Measurements from ENCODE around the gene PDGFC.

The PDGFC gene

DNA sequence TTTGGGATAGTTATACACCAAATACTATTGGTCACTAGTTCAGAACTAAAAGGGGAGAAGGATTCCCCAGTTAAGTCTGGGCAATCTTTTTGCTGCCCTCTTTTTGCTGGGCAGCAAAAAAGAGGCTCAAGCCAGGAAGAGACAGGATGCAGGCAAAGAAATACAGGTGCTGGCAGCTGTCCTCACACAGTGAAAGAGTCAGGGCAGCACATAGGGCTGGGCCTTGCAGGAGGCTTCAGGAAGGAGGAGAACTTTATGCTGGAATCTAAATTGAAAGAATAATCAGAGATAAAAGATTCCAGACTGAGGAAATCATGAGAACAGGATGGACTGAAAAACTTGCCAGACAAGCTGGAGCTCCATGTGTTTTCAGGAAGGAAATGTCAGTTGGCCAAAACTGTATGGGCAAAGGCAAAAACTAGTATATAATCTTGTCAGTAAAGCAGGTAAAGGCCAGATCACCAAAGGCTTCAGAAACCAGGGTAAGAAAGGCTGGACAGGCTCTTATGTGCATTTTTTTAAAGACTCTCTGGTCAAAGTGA is 46.8 kb downstream of the PDGFC start:
- no peaks in the 10 kb centered on the region for H3K9me3 ChIP-seq (ENCODE audit: insufficient read depth, low read length, severe bottlenecking)
- no peak overlapping the region for H3K27ac ChIP-seq (ENCODE audit: low read length)
- no peaks in the 10 kb centered on the region for H4K20me1 ChIP-seq (ENCODE audit: insufficient read depth, low read length)
- no peaks in the 10 kb centered on the region for H3K36me3 ChIP-seq (ENCODE audit: insufficient read depth, low read length)
- no peak overlapping the region for H3K9ac ChIP-seq (ENCODE audit: low read depth, low read length)
- ATAC-seq (ENCODE audit: insufficient read depth, low read depth) = no peak
- no peak overlapping the region for H3K4me2 ChIP-seq (ENCODE audit: insufficient read depth, low read length)
- no peak for DNase-seq
- no peaks in the 10 kb centered on the region for H3K79me2 ChIP-seq (ENCODE audit: insufficient read depth, low read length)
- H3K4me3 ChIP-seq (ENCODE audit: low read depth in 1 of 2, low read length in 2 of 2) = no peak overlapping the region
- no peak overlapping the region for H2AFZ ChIP-seq (ENCODE audit: low read depth, low read length)
- no peaks in the 10 kb centered on the region for H3K4me1 ChIP-seq (ENCODE audit: insufficient read depth, low read length)
- TF ChIP-seq, protein P1, sequence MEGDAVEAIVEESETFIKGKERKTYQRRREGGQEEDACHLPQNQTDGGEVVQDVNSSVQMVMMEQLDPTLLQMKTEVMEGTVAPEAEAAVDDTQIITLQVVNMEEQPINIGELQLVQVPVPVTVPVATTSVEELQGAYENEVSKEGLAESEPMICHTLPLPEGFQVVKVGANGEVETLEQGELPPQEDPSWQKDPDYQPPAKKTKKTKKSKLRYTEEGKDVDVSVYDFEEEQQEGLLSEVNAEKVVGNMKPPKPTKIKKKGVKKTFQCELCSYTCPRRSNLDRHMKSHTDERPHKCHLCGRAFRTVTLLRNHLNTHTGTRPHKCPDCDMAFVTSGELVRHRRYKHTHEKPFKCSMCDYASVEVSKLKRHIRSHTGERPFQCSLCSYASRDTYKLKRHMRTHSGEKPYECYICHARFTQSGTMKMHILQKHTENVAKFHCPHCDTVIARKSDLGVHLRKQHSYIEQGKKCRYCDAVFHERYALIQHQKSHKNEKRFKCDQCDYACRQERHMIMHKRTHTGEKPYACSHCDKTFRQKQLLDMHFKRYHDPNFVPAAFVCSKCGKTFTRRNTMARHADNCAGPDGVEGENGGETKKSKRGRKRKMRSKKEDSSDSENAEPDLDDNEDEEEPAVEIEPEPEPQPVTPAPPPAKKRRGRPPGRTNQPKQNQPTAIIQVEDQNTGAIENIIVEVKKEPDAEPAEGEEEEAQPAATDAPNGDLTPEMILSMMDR (IDR thresholded peaks at IDR 0.05; ENCODE audit: borderline replicate concordance, extremely low read depth, low read length, poor library complexity, severe bottlenecking) = no peak
- TF ChIP-seq EZH2 (IDR thresholded peaks at IDR 0.05; ENCODE audit: borderline replicate concordance, low read depth, low read length, severe bottlenecking) = no peak
- H3K27me3 ChIP-seq (ENCODE audit: insufficient read depth, low read length, poor library complexity) = no peaks in the 10 kb centered on the region

DNA sequence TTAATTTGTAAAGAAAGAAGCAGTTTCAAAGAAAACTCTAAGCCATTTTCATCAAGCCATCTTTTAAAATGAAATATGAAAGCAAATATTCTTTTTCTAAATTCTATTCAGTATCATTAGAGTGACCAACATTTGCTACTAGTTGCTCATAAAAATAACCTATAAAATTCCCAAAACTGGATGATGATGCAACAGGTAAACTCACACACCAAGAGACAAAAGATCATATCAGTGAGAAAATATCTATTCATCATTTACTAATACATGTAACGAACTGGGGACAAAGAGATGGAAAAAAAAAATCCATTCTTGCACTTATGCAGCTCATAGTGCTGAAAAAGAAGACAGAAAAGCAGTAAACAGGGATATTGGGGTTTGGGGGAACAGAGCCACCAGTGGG is 48.1 kb downstream of the PDGFC start:
- H3K79me2 ChIP-seq (ENCODE audit: insufficient read depth, low read length) = no peaks in the 10 kb centered on the region
- TF ChIP-seq, protein P1 (IDR thresholded peaks at IDR 0.05; ENCODE audit: borderline replicate concordance, extremely low read depth, low read length, poor library complexity, severe bottlenecking) = no peak
- no peak for TF ChIP-seq EZH2 (IDR thresholded peaks at IDR 0.05; ENCODE audit: borderline replicate concordance, low read depth, low read length, severe bottlenecking)

DNA sequence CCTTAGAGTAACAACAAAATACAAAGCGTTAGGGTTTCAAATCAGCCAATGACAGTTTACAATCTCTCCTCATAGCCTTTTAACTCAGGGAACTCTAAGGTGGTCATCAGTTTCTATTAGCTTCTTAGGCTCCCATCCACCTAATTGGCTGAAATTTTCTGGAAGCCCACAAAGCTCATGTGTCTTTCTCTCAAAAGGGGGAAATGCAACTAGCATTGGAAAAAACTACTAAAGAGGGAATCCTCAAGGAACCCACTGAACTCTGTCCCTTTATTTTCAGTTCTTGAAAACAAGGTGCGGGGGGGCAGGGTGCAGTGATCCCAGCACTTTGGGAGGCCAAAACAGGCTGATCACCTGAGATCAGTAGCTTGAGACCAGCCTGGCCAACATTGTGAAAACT is 56.4 kb downstream of the PDGFC start:
- Histone ChIP-seq H3K36me3 (ENCODE audit: insufficient read depth, low read length) (no peaks in the 10 kb centered on the region), H3K79me2 (ENCODE audit: insufficient read depth, low read length) (no peaks in the 10 kb centered on the region), H3K27me3 (ENCODE audit: insufficient read depth, low read length, poor library complexity) (no peaks in the 10 kb centered on the region), H3K9ac (ENCODE audit: low read depth, low read length) (no peak overlapping the region), H3K4me3 (ENCODE audit: low read depth in 1 of 2, low read length in 2 of 2) (no peak overlapping the region), H2AFZ (ENCODE audit: low read depth, low read length) (no peak overlapping the region), H3K4me2 (ENCODE audit: insufficient read depth, low read length) (no peak overlapping the region), H3K9me3 (ENCODE audit: insufficient read depth, low read length, severe bottlenecking) (no peaks in the 10 kb centered on the region), H3K27ac (ENCODE audit: low read length) (no peak overlapping the region), H3K4me1 (ENCODE audit: insufficient read depth, low read length) (no peaks in the 10 kb centered on the region), H4K20me1 (ENCODE audit: insufficient read depth, low read length) (no peaks in the 10 kb centered on the region)
- ATAC-seq (ENCODE audit: insufficient read depth, low read depth) (no peak), DNase-seq (no peak)
- TF ChIP-seq EZH2 (IDR thresholded peaks at IDR 0.05; ENCODE audit: borderline replicate concordance, low read depth, low read length, severe bottlenecking) = no peak
- TF ChIP-seq, protein P1 (IDR thresholded peaks at IDR 0.05; ENCODE audit: borderline replicate concordance, extremely low read depth, low read length, poor library complexity, severe bottlenecking) = no peak

More for the DNA sequence above, 48.1 kb downstream of the PDGFC start:
- no peak for ATAC-seq (ENCODE audit: insufficient read depth, low read depth)
- no peak overlapping the region for H3K4me3 ChIP-seq (ENCODE audit: low read depth in 1 of 2, low read length in 2 of 2)
- H3K27ac ChIP-seq (ENCODE audit: low read length) = no peak overlapping the region
- H3K9ac ChIP-seq (ENCODE audit: low read depth, low read length) = no peak overlapping the region
- H4K20me1 ChIP-seq (ENCODE audit: insufficient read depth, low read length) = no peaks in the 10 kb centered on the region
- H3K4me1 ChIP-seq (ENCODE audit: insufficient read depth, low read length) = no peaks in the 10 kb centered on the region
- H3K36me3 ChIP-seq (ENCODE audit: insufficient read depth, low read length) = no peaks in the 10 kb centered on the region
- no peak for DNase-seq
- no peak overlapping the region for H3K4me2 ChIP-seq (ENCODE audit: insufficient read depth, low read length)
- H3K27me3 ChIP-seq (ENCODE audit: insufficient read depth, low read length, poor library complexity) = no peaks in the 10 kb centered on the region
- no peaks in the 10 kb centered on the region for H3K9me3 ChIP-seq (ENCODE audit: insufficient read depth, low read length, severe bottlenecking)
- H2AFZ ChIP-seq (ENCODE audit: low read depth, low read length) = no peak overlapping the region

DNA sequence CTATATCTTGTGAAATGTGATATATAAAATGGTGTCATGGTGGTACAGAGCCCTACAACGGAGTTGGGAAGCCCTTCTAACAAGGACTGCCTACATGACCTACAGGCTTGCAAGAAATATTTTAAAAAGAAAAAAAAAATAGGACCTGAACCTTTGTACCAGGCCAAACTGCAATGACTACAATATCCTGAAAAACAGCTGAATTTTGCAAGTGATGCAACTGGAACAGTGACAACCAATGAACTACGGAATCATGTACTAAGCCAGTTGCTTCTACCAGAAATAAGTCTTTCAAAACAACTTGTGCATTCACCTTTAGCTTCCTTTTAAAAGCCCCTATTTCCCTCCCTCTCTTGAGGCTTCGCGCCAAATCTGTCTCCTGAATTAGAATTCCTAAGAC is 58.4 kb downstream of the PDGFC start:
- H3K9ac ChIP-seq (ENCODE audit: low read depth, low read length) = no peak overlapping the region
- no peak overlapping the region for H2AFZ ChIP-seq (ENCODE audit: low read depth, low read length)
- H3K79me2 ChIP-seq (ENCODE audit: insufficient read depth, low read length) = no peaks in the 10 kb centered on the region
- DNase-seq (no peak), ATAC-seq (ENCODE audit: insufficient read depth, low read depth) (no peak)
- H3K36me3 ChIP-seq (ENCODE audit: insufficient read depth, low read length) = no peaks in the 10 kb centered on the region
- H4K20me1 ChIP-seq (ENCODE audit: insufficient read depth, low read length) = no peaks in the 10 kb centered on the region
- H3K4me3 ChIP-seq (ENCODE audit: low read depth in 1 of 2, low read length in 2 of 2) = no peak overlapping the region
- TF ChIP-seq, protein P1 (IDR thresholded peaks at IDR 0.05; ENCODE audit: borderline replicate concordance, extremely low read depth, low read length, poor library complexity, severe bottlenecking) = no peak
- no peak for TF ChIP-seq EZH2 (IDR thresholded peaks at IDR 0.05; ENCODE audit: borderline replicate concordance, low read depth, low read length, severe bottlenecking)
- H3K9me3 ChIP-seq (ENCODE audit: insufficient read depth, low read length, severe bottlenecking) = no peaks in the 10 kb centered on the region
- no peak overlapping the region for H3K4me2 ChIP-seq (ENCODE audit: insufficient read depth, low read length)
- H3K27me3 ChIP-seq (ENCODE audit: insufficient read depth, low read length, poor library complexity) = no peaks in the 10 kb centered on the region
- no peaks in the 10 kb centered on the region for H3K4me1 ChIP-seq (ENCODE audit: insufficient read depth, low read length)
- no peak overlapping the region for H3K27ac ChIP-seq (ENCODE audit: low read length)

Measured in DND-41 (cell line).